Measurements from ENCODE around the gene VPS54. TPM values are rescaled to one million over a fixed set of nuclear protein-coding genes. Genes with fewer than 3 reads are reported as not detected.
"Not testable (repeated sequence)": the region's sequence is repeated elsewhere in the genome, so short reads cannot be mapped to it uniquely, and the experiment has no call there.

Gene VPS54
- total RNA-seq, 1 experiment from 2014 or later, result 19.9 TPM

DNA sequence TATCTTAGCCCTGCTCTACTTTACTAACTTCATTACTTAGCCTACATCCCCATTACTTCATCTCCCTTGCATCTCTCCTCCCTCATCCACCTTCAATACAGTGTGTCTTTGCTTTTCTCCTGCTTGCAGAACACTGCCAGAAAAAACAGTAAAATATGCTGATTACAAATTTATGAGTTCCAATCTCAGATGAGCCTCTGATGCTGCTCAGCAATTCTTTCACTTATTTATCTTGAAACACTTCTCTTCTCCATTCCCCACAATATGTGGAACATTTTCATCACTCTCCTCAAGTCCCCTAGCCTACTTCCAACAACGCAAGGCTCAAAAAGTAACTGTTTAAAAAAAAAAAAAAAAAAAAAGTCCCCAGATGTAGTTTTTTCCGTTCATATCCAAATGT is 7.1 kb downstream of the VPS54 start:
- Histone ChIP-seq H3K36me3 (replicated peaks; ENCODE audit: control insufficient read depth, insufficient read depth, low read length) (no peaks in the 10 kb centered on the region), H3K27me3 (ENCODE audit: control insufficient read depth, insufficient read depth, low read length) (no peaks in the 10 kb centered on the region), H3K4me3 (ENCODE audit: insufficient read depth, low read depth, low read length) (no peak overlapping the region)
- DNase-seq, result no peak

DNA sequence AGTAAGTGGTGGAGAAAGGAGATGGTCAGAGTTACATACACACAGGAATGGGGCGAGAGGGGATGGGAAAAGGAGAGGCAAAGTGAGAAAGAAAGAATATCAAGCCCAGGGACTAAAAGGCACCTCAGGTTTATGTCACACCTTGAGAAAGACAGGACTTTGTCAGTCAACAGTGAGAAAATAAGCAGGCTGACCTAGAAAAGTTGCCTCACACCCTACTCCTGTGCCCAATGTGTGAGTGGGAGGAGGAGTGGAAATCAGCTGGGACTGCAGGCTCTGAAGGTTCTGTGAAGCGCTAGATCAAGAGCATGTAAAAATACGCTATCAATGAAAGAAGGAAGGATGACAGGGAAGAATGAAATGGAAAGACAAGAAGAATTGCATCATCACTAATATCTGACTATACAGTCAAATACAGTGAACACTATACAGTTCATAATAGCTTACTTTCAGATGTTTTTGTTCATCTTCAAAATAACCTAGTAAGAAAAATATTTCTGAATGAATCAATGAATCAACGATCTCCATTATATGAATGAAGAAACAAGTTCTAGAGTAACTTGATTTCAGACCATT is 10.7 kb downstream of the VPS54 start:
- no peaks in the 10 kb centered on the region for H3K36me3 ChIP-seq (replicated peaks; ENCODE audit: control insufficient read depth, insufficient read depth, low read length)
- DNase-seq, result no peak
- no peaks in the 10 kb centered on the region for H3K27me3 ChIP-seq (ENCODE audit: control insufficient read depth, insufficient read depth, low read length)
- H3K4me3 ChIP-seq (ENCODE audit: insufficient read depth, low read depth, low read length), result no peak overlapping the region

- Histone ChIP-seq H3K36me3 (replicated peaks; ENCODE audit: control insufficient read depth, insufficient read depth, low read length) (no peaks in the 10 kb centered on the region), H3K27me3 (ENCODE audit: control insufficient read depth, insufficient read depth, low read length) (no peaks in the 10 kb centered on the region), H3K4me3 (ENCODE audit: insufficient read depth, low read depth, low read length) (no peak overlapping the region)
- no peak for DNase-seq
Measured at GRCh38 chr2:64007924-64008323, 11.3 kb downstream of the VPS54 start.

- Histone ChIP-seq H3K27me3 (ENCODE audit: control insufficient read depth, insufficient read depth, low read length) (no peaks in the 10 kb centered on the region), H3K4me3 (ENCODE audit: insufficient read depth, low read depth, low read length) (no peak overlapping the region), H3K36me3 (replicated peaks; ENCODE audit: control insufficient read depth, insufficient read depth, low read length) (no peaks in the 10 kb centered on the region)
- no peak for DNase-seq
Measured at GRCh38 chr2:64005707-64006356, 13.4 kb downstream of the VPS54 start.

- no peaks in the 10 kb centered on the region for H3K36me3 ChIP-seq (replicated peaks; ENCODE audit: control insufficient read depth, insufficient read depth, low read length)
- no peak for DNase-seq
- no peak overlapping the region for H3K4me3 ChIP-seq (ENCODE audit: insufficient read depth, low read depth, low read length)
- no peaks in the 10 kb centered on the region for H3K27me3 ChIP-seq (ENCODE audit: control insufficient read depth, insufficient read depth, low read length)
Measured at GRCh38 chr2:64003239-64003638, 16.0 kb downstream of the VPS54 start.

- Histone ChIP-seq H3K36me3 (replicated peaks; ENCODE audit: control insufficient read depth, insufficient read depth, low read length) (no peaks in the 10 kb centered on the region), H3K27me3 (ENCODE audit: control insufficient read depth, insufficient read depth, low read length) (no peaks in the 10 kb centered on the region), H3K4me3 (ENCODE audit: insufficient read depth, low read depth, low read length) (no peak overlapping the region)
- no peak for DNase-seq
Measured at GRCh38 chr2:64001382-64002101, 17.7 kb downstream of the VPS54 start.

DNA sequence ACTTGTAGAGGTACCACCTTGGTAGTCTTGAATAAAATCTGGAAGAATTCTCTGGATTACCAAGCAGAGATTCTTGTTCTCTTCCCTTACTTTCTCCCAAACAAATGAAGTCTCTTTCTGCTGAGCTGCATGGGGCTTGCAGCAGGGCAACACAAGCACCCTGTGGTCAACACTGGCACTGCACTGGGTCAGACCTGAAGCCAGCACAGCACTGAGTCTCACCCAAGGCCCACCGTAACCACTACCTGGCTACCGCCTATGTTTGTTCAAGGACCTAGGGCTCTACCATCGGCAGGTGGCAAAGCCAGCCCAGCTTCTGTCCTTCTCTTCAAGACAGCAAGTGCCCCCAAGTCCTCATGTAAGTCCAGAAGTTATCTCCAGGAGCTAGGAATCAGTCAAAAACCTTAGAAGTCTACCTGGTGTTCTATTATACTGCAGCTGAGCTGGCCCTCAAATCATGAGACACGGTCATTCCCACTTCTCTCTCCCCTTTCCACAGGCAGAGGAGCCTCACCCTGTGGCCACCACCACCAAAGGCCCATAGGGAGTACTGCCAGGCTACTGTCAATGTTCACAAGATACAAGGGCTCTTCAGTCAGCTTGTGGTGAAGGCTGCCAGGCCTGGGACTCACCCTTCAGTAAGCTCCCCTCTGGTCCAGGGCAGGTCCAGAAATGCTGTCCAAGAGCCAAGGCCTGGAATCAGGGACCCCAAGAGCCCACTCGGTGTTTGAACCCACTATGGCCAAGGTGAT is 18.4 kb downstream of the VPS54 start:
- no peaks in the 10 kb centered on the region for H3K36me3 ChIP-seq (replicated peaks; ENCODE audit: control insufficient read depth, insufficient read depth, low read length)
- no peak for DNase-seq
- no peaks in the 10 kb centered on the region for H3K27me3 ChIP-seq (ENCODE audit: control insufficient read depth, insufficient read depth, low read length)
- no peak overlapping the region for H3K4me3 ChIP-seq (ENCODE audit: insufficient read depth, low read depth, low read length)

DNA sequence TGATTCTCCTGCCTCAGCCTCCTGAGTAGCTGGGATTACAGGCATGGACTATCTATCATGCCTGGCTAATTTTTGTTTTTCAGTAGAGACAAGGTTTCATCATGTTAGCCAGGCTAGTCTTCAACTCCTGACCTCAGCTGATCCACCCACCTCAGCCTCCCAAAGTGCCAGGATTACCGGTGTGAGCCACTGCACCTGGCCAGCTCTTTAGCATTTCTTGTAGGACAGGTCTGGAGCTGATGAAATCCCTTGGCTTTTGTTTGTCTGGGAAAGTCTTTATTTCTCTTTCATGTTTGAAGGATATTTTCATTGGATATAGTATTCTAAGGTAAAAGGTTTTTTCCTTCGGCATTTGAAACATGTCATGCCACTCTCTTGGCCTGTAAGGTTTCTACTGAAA is 20.2 kb downstream of the VPS54 start:
- Histone ChIP-seq H3K4me3 (ENCODE audit: insufficient read depth, low read depth, low read length) (no peak overlapping the region), H3K27me3 (ENCODE audit: control insufficient read depth, insufficient read depth, low read length) (no peaks in the 10 kb centered on the region), H3K36me3 (replicated peaks; ENCODE audit: control insufficient read depth, insufficient read depth, low read length) (no peaks in the 10 kb centered on the region)
- no peak for DNase-seq

DNA sequence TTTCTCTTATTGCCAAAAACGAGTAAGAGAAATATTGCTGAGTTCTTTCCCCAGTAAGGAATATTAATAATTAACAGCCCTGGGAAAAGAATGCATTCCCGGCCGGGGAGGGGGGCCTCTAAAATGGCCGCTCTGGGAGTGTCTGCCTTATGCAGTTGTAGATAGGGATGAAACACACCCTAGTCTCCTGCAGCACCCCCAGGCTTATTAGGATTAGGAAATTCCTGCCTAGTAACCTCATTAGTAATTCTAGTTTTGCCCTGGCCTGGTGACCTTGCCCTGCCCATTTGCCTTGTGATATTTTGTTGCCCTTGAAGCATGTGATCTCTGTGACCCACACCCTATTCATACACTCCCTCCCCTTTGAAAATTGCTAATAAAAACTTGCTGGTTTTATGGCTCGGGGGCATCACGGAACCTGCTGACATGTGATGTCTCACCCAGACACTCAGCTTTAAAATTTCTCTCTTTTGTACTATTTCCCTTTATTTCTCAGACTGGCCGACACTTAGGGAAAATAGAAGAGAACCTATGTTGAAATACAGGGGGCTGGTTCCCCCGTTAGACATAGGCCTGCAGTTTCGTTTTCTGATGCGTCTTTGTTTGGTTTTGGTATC is 22.5 kb downstream of the VPS54 start:
- H3K4me3 ChIP-seq (ENCODE audit: insufficient read depth, low read depth, low read length); H3K36me3 ChIP-seq (replicated peaks; ENCODE audit: control insufficient read depth, insufficient read depth, low read length); DNase-seq; H3K27me3 ChIP-seq (ENCODE audit: control insufficient read depth, insufficient read depth, low read length): not testable (repeated sequence)

DNA sequence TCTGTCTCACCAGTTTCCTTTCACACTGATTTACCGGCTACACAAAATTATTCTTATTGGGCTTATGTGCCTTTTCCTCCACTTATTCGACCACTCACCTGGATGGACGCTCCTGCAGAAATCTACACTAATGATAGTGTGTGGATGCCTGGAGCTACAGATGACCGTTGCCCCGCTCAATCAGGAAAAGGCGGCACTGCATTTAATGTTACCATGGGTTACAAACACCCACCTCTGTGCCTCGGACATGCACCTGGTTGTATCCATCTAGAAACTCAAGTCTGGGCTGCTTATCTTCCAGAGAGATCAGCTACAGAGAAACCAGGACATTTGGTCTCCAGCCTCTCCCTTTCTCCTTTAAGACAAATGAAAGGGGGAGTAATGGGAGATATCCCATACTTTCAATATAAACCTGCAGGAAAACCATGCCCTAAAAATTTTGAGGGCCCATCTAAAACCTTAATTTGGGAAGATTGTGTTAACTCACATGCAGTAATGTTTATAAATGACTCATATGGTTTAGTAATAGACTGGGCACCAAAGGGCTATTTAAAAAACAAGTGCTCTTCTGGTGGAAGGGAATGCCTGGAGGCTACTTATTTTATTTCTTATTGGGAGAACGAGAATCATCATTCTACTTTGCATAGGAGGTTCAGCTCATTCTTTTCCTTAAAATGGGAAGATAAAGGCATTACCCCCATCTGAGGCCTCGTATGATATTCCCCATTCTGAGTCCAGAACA is 24.7 kb downstream of the VPS54 start:
- not testable (repeated sequence) for DNase-seq; H3K36me3 ChIP-seq (replicated peaks; ENCODE audit: control insufficient read depth, insufficient read depth, low read length); H3K27me3 ChIP-seq (ENCODE audit: control insufficient read depth, insufficient read depth, low read length); H3K4me3 ChIP-seq (ENCODE audit: insufficient read depth, low read depth, low read length)

- Histone ChIP-seq H3K36me3 (replicated peaks; ENCODE audit: control insufficient read depth, insufficient read depth, low read length) (no peaks in the 10 kb centered on the region), H3K4me3 (ENCODE audit: insufficient read depth, low read depth, low read length) (no peak overlapping the region), H3K27me3 (ENCODE audit: control insufficient read depth, insufficient read depth, low read length) (no peaks in the 10 kb centered on the region)
- no peak for DNase-seq
Measured at GRCh38 chr2:63993871-63994270, 25.4 kb downstream of the VPS54 start.

DNA sequence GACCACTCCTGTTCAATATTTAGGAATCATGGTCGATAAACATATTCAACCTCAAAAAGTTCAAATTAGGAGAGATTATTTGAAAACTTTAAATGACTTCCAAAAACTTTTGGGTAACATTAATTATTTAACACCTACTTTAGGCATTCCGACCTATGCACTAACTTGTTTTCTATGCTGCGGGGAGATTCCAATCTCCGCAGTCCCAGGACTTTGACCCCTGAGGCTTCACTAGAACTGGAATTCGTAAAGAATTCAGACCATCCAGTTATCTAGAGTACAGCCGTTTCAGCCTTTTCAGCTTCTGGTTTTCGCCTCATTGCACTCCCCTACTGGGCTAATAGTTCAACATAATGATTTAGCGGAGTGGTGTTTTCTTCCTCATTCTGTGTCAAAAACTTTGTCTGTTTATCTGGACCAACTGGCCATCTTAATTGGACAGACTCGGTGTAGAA is 26.1 kb downstream of the VPS54 start:
- not testable (repeated sequence) for DNase-seq; H3K36me3 ChIP-seq (replicated peaks; ENCODE audit: control insufficient read depth, insufficient read depth, low read length); H3K27me3 ChIP-seq (ENCODE audit: control insufficient read depth, insufficient read depth, low read length); H3K4me3 ChIP-seq (ENCODE audit: insufficient read depth, low read depth, low read length)

DNA sequence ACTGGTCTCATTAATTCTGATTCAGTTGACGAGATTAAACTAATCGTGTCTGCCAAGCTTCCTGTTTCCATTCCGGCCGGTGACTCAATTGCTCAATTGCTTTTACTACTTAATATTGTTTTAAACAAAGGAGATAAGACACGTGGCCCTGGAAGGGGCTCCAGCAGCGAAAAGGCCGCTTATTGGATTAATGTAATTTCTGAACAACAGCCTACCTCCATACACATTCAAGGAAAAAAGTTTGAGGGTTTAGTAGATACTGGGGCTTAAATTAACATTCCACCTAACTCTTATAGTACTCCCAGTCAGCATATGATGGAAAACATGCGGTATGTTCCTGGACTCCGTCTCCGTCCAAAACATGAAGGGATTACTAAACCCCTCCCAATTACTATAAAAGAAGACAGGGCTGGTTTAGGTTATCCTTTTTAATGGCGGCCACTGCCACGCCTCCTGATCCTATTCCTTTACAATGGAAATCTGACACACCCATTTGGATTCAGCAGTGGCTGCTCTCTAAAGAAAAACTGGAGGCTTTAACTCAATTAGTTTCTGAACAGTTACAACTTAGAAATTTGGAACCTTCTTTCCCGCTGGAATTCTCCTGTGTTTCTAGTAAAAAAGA is 27.1 kb downstream of the VPS54 start:
- no peak overlapping the region for H3K4me3 ChIP-seq (ENCODE audit: insufficient read depth, low read depth, low read length)
- no peak for DNase-seq

More for the DNA sequence above, 27.1 kb downstream of the VPS54 start:
- Histone ChIP-seq H3K36me3 (replicated peaks; ENCODE audit: control insufficient read depth, insufficient read depth, low read length) (no peaks in the 10 kb centered on the region), H3K27me3 (ENCODE audit: control insufficient read depth, insufficient read depth, low read length) (no peaks in the 10 kb centered on the region)

Measured in H7 (cell line).